Measurements from ENCODE around the gene PIEZO1. TPM values are rescaled to one million over a fixed set of nuclear protein-coding genes. Genes with fewer than 3 reads are reported as not detected.

The PIEZO1 gene
- total RNA-seq, 1 donor from 2014 or later = 247 TPM

DNA sequence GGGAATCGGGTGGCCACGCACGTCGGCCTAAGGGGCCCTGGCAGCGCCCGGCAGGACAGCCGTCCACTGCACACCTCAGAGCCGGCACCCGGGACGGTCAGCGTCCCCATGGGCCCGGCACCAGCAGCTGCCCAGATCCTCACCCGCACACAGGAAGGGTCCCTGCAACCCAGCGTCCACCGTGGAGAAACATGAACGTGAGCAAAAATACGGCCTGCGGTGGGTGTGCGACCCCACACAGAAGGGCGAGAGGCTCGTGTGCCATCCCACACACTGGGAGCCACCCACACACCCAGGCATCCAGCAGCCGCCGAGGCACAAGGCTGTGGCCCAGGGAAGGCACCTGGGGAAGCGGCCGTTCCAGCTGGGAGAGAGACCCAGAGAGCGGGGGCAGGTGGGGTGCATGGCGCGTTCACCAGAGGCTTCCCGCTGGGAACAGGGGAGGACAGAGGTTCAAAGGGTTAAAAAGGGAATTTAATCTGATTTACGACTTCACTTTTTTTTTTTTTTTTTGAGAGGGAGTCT lies 6.4 kb downstream of the PIEZO1 start:
- Histone ChIP-seq H3K79me2 (ENCODE audit: insufficient read depth, low read length) (peaks cover 100% of the 10 kb centered on the region), H2AFZ (ENCODE audit: low read depth, low read length) (no peak overlapping the region), H3K4me1 (ENCODE audit: insufficient read depth, low read length) (peaks cover 59% of the 10 kb centered on the region), H3K27ac (ENCODE audit: low read depth, low read length) (no peak overlapping the region), H3K36me3 (ENCODE audit: insufficient read depth, low read length) (no peaks in the 10 kb centered on the region), H3K27me3 (ENCODE audit: insufficient read depth, low read length) (no peaks in the 10 kb centered on the region), H3K4me3 (ENCODE audit: insufficient read depth, low read depth, low read length) (no peak overlapping the region), H4K20me1 (ENCODE audit: insufficient read depth, low read length) (peaks cover 100% of the 10 kb centered on the region), H3K9me3 (ENCODE audit: insufficient read depth, low read depth, low read length) (no peaks in the 10 kb centered on the region), H3K4me2 (ENCODE audit: low read length) (no peak overlapping the region), H3K9ac (ENCODE audit: low read length) (no peak overlapping the region)
- no peak for TF ChIP-seq EZH2 (IDR thresholded peaks at IDR 0.05; ENCODE audit: insufficient read depth, low read length)
- TF ChIP-seq, protein P1, sequence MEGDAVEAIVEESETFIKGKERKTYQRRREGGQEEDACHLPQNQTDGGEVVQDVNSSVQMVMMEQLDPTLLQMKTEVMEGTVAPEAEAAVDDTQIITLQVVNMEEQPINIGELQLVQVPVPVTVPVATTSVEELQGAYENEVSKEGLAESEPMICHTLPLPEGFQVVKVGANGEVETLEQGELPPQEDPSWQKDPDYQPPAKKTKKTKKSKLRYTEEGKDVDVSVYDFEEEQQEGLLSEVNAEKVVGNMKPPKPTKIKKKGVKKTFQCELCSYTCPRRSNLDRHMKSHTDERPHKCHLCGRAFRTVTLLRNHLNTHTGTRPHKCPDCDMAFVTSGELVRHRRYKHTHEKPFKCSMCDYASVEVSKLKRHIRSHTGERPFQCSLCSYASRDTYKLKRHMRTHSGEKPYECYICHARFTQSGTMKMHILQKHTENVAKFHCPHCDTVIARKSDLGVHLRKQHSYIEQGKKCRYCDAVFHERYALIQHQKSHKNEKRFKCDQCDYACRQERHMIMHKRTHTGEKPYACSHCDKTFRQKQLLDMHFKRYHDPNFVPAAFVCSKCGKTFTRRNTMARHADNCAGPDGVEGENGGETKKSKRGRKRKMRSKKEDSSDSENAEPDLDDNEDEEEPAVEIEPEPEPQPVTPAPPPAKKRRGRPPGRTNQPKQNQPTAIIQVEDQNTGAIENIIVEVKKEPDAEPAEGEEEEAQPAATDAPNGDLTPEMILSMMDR (IDR thresholded peaks at IDR 0.05; ENCODE audit: insufficient read depth, low read depth, low read length) = no peak
- Mint-ChIP-seq H3K27me3 (ENCODE audit: low read depth, unreplicated experiment) (no peaks in the 10 kb centered on the region), H3K9me3 (ENCODE audit: unreplicated experiment) (no peaks in the 10 kb centered on the region), H3K36me3 (ENCODE audit: low read depth, unreplicated experiment) (peaks cover 2% of the 10 kb centered on the region), H3K4me3 (ENCODE audit: unreplicated experiment) (no peak overlapping the region), H3K27ac (ENCODE audit: unreplicated experiment) (no peak overlapping the region), H3K4me1 (ENCODE audit: low read depth, unreplicated experiment) (peaks cover 47% of the 10 kb centered on the region)
- DNase-seq (ENCODE audit: low read depth) (no peak), FAIRE-seq (no peak)

DNA sequence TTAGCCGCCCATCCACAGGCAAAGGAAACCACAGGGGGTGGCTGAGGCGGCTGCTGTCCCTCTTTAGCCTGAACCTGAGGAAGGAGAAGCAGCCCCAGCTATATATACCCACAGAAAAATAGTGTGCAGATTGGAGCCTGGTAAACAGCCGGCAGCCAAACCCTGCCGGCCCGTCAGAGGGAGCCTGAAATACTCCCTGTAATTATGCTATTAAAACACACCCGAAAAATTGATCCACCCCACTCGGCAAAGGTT lies 6.8 kb downstream of the PIEZO1 start:
- peaks cover 59% of the 10 kb centered on the region for H3K4me1 ChIP-seq (ENCODE audit: insufficient read depth, low read length)
- TF ChIP-seq EZH2 (IDR thresholded peaks at IDR 0.05; ENCODE audit: insufficient read depth, low read length) = no peak
- TF ChIP-seq, protein P1 (IDR thresholded peaks at IDR 0.05; ENCODE audit: insufficient read depth, low read depth, low read length) = no peak
- no peak overlapping the region for H3K27ac ChIP-seq (ENCODE audit: low read depth, low read length)
- H3K4me3 Mint-ChIP-seq (ENCODE audit: unreplicated experiment) = no peak overlapping the region
- peaks cover 2% of the 10 kb centered on the region for H3K36me3 Mint-ChIP-seq (ENCODE audit: low read depth, unreplicated experiment)
- no peak overlapping the region for H3K4me2 ChIP-seq (ENCODE audit: low read length)
- DNase-seq (ENCODE audit: low read depth) = no peak
- H3K4me3 ChIP-seq (ENCODE audit: insufficient read depth, low read depth, low read length) = no peak overlapping the region
- H3K36me3 ChIP-seq (ENCODE audit: insufficient read depth, low read length) = no peaks in the 10 kb centered on the region
- no peaks in the 10 kb centered on the region for H3K27me3 Mint-ChIP-seq (ENCODE audit: low read depth, unreplicated experiment)
- no peak overlapping the region for H3K27ac Mint-ChIP-seq (ENCODE audit: unreplicated experiment)
- H3K79me2 ChIP-seq (ENCODE audit: insufficient read depth, low read length) = peaks cover 100% of the 10 kb centered on the region
- H3K9me3 ChIP-seq (ENCODE audit: insufficient read depth, low read depth, low read length) = no peaks in the 10 kb centered on the region
- FAIRE-seq = no peak
- H4K20me1 ChIP-seq (ENCODE audit: insufficient read depth, low read length) = peaks cover 100% of the 10 kb centered on the region
- no peaks in the 10 kb centered on the region for H3K9me3 Mint-ChIP-seq (ENCODE audit: unreplicated experiment)
- no peak overlapping the region for H2AFZ ChIP-seq (ENCODE audit: low read depth, low read length)
- no peaks in the 10 kb centered on the region for H3K27me3 ChIP-seq (ENCODE audit: insufficient read depth, low read length)
- peaks cover 47% of the 10 kb centered on the region for H3K4me1 Mint-ChIP-seq (ENCODE audit: low read depth, unreplicated experiment)
- no peak overlapping the region for H3K9ac ChIP-seq (ENCODE audit: low read length)

DNA sequence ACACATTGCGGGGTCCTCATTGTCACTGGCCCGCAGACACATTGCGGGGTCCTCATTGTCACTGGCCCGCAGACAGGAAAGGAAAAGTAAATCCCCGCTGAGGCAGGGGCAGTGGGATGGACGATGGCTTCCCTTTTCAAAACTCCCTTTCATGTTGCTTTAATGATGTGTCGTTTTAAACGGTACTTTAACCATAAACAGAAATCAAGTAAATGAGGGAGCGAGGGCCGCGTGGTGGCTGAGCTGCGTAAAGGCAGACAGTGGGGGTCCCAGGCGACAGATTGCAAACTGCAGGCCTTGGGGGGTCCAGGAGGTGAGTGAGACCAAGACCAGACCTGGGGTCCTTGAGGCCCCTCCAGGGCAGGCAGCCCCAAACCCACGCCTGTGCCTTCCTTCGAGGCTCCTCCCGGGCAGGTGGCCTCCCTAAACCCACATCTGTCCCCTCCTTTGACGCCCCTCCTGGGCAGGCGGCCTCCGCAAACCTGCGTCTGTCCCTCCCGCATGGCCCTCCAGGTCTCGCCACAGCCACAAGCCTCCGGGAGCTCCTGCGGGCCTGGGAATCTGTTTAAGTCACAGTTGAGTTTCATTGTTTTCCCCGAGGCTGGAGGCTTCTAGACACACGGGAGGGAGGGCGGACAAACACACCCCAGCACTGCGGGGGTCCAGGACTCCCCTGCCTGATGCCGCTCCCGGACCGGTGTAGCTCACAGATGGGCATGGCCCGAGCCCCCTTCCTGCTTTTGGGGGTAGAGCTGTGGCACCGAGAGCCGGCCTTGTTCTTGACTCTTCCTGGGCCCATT lies 7.3 kb downstream of the PIEZO1 start:
- H2AFZ ChIP-seq (ENCODE audit: low read depth, low read length) = no peak overlapping the region
- H3K4me1 ChIP-seq (ENCODE audit: insufficient read depth, low read length) = peaks cover 59% of the 10 kb centered on the region
- H3K4me2 ChIP-seq (ENCODE audit: low read length) = no peak overlapping the region
- H3K27me3 ChIP-seq (ENCODE audit: insufficient read depth, low read length) = no peaks in the 10 kb centered on the region
- no peak overlapping the region for H3K4me3 ChIP-seq (ENCODE audit: insufficient read depth, low read depth, low read length)
- no peaks in the 10 kb centered on the region for H3K36me3 ChIP-seq (ENCODE audit: insufficient read depth, low read length)
- no peak overlapping the region for H3K27ac ChIP-seq (ENCODE audit: low read depth, low read length)
- Mint-ChIP-seq H3K9me3 (ENCODE audit: unreplicated experiment) (no peaks in the 10 kb centered on the region), H3K36me3 (ENCODE audit: low read depth, unreplicated experiment) (peaks cover 2% of the 10 kb centered on the region), H3K27me3 (ENCODE audit: low read depth, unreplicated experiment) (no peaks in the 10 kb centered on the region), H3K4me3 (ENCODE audit: unreplicated experiment) (no peak overlapping the region), H3K27ac (ENCODE audit: unreplicated experiment) (no peak overlapping the region), H3K4me1 (ENCODE audit: low read depth, unreplicated experiment) (peaks cover 47% of the 10 kb centered on the region)
- H3K9me3 ChIP-seq (ENCODE audit: insufficient read depth, low read depth, low read length) = no peaks in the 10 kb centered on the region
- H3K9ac ChIP-seq (ENCODE audit: low read length) = no peak overlapping the region
- H4K20me1 ChIP-seq (ENCODE audit: insufficient read depth, low read length) = peaks cover 99% of the 10 kb centered on the region
- TF ChIP-seq EZH2 (IDR thresholded peaks at IDR 0.05; ENCODE audit: insufficient read depth, low read length) = no peak
- no peak for FAIRE-seq
- peaks cover 96% of the 10 kb centered on the region for H3K79me2 ChIP-seq (ENCODE audit: insufficient read depth, low read length)
- DNase-seq (ENCODE audit: low read depth) = no peak

Measured in astrocyte (in vitro differentiated cells and primary cell).